Measurements from ENCODE around the gene CSK.
"Not testable (repeated sequence)": the region's sequence is repeated elsewhere in the genome, so short reads cannot be mapped to it uniquely, and the experiment has no call there.

CSK gene

GRCh38 chr15:74770211-74770903 is 11.5 kb upstream of the CSK start:
- DNase-seq = no peak

GRCh38 chr15:74773329-74773728 is 8.6 kb upstream of the CSK start:
- DNase-seq = no peak

GRCh38 chr15:74773731-74774252 is 8.1 kb upstream of the CSK start:
- peak in 5 of 56 donors; percentile 14 to 38 (median 25) for DNase-seq

GRCh38 chr15:74775132-74775562 is 6.7 kb upstream of the CSK start:
- no peak for DNase-seq

- no peak for DNase-seq
These were observed 6.0 kb upstream of the CSK start for GRCh38 chr15:74775894-74776293.

GRCh38 chr15:74776821-74777768 is 4.8 kb upstream of the CSK start:
- peak in 4 of 56 donors; percentile 18 to 41 (median 38) for DNase-seq

- no peak for DNase-seq
These were observed 3.9 kb upstream of the CSK start for GRCh38 chr15:74777769-74778598.

- DNase-seq = no peak
These were observed 3.3 kb upstream of the CSK start for GRCh38 chr15:74778599-74778970.

- no peak for DNase-seq
These were observed 2.7 kb upstream of the CSK start for GRCh38 chr15:74779162-74779648.

- DNase-seq = no peak
These were observed 1.1 kb upstream of the CSK start for GRCh38 chr15:74780523-74781430.

GRCh38 chr15:74782259-74783071 is 585 bp downstream of the CSK start:
- peak in 7 of 56 donors; percentile 18 to 52 (median 37) for DNase-seq

- DNase-seq = peak in 4 of 56 donors; percentile 12 to 37 (median 26)
These were observed 1.4 kb downstream of the CSK start for GRCh38 chr15:74783072-74783807.

- DNase-seq = peak in 1 of 56 donors; percentile 11
These were observed 1.9 kb downstream of the CSK start for GRCh38 chr15:74783808-74784175.

GRCh38 chr15:74784426-74785193 is 2.7 kb downstream of the CSK start:
- no peak for DNase-seq

- no peak for DNase-seq
These were observed 3.5 kb downstream of the CSK start for GRCh38 chr15:74785194-74786032.

- not testable (repeated sequence) for DNase-seq
These were observed 4.2 kb downstream of the CSK start for GRCh38 chr15:74786081-74786480.
